ENCODE results near the gene DCLRE1A.
"Not testable (repeated sequence)": the region's sequence is repeated elsewhere in the genome, so short reads cannot be mapped to it uniquely, and the experiment has no call there.

Gene DCLRE1A

GRCh38 chr10:113857210-113857609 lies 3.3 kb upstream of the DCLRE1A start:
- no peak for DNase-seq

- DNase-seq = no peak
Measured at GRCh38 chr10:113856563-113856962, 2.7 kb upstream of the DCLRE1A start.

- DNase-seq = peak; percentile 57
Measured at GRCh38 chr10:113854761-113855588, 1.1 kb upstream of the DCLRE1A start.

GRCh38 chr10:113853578-113854012 lies 287 bp downstream of the DCLRE1A start:
- DNase-seq = no peak

GRCh38 chr10:113849946-113850345 lies 3.9 kb downstream of the DCLRE1A start:
- DNase-seq = no peak

- DNase-seq = no peak
Measured at GRCh38 chr10:113849140-113849803, 4.6 kb downstream of the DCLRE1A start.

- no peak for DNase-seq
Measured at GRCh38 chr10:113846036-113846435, 7.8 kb downstream of the DCLRE1A start.

GRCh38 chr10:113843972-113844485 lies 9.9 kb downstream of the DCLRE1A start:
- DNase-seq = no peak

- no peak for DNase-seq
Measured at GRCh38 chr10:113842171-113842570, 11.7 kb downstream of the DCLRE1A start.

GRCh38 chr10:113828567-113828966 lies 25.3 kb downstream of the DCLRE1A start:
- DNase-seq = not testable (repeated sequence)

GRCh38 chr10:113825791-113826190 lies 28.1 kb downstream of the DCLRE1A start:
- DNase-seq = no peak

- no peak for DNase-seq
Measured at GRCh38 chr10:113823389-113823788, 30.5 kb downstream of the DCLRE1A start.

- no peak for DNase-seq
Measured at GRCh38 chr10:113822174-113822573, 31.7 kb downstream of the DCLRE1A start.

GRCh38 chr10:113821306-113821705 lies 32.6 kb downstream of the DCLRE1A start:
- DNase-seq = not testable (repeated sequence)

- DNase-seq = no peak
Measured at GRCh38 chr10:113820507-113820906, 33.4 kb downstream of the DCLRE1A start.

GRCh38 chr10:113819989-113820388 lies 33.9 kb downstream of the DCLRE1A start:
- no peak for DNase-seq

GRCh38 chr10:113814700-113815099 lies 39.2 kb downstream of the DCLRE1A start:
- DNase-seq = not testable (repeated sequence)

GRCh38 chr10:113808168-113808567 lies 45.7 kb downstream of the DCLRE1A start:
- DNase-seq = no peak

- DNase-seq = no peak
Measured at GRCh38 chr10:113806503-113806902, 47.4 kb downstream of the DCLRE1A start.

- DNase-seq = no peak
Measured at GRCh38 chr10:113802997-113803396, 50.9 kb downstream of the DCLRE1A start.

GRCh38 chr10:113801569-113801968 lies 52.3 kb downstream of the DCLRE1A start:
- DNase-seq = no peak

- DNase-seq = no peak
Measured at GRCh38 chr10:113791691-113792090, 62.2 kb downstream of the DCLRE1A start.

- DNase-seq = peak; percentile 12
Measured at GRCh38 chr10:113788604-113789083, 65.2 kb downstream of the DCLRE1A start.

All from activated CD4-positive, alpha-beta T cell treated with anti-CD3 and anti-CD28 coated beads, Interleukin-2, Interleukin-6, amounts not matched to agents 100 ng/mL and 50 ng/mL, durations not matched to agents 16 hours and 8 hours (primary cell).